Measurements from ENCODE around the gene BMPR2. TPM values are rescaled to one million over a fixed set of nuclear protein-coding genes. Genes with fewer than 3 reads are reported as not detected.
"Not testable (repeated sequence)": the region's sequence is repeated elsewhere in the genome, so short reads cannot be mapped to it uniquely, and the experiment has no call there.

Gene BMPR2
- polyA plus RNA-seq, 1 experiment = 30.9 TPM

- H3K27me3 ChIP-seq (ENCODE audit: control insufficient read depth, insufficient read depth, low read length) = no peaks in the 10 kb centered on the region
- TF ChIP-seq CTCF (IDR thresholded peaks at IDR 0.05; ENCODE audit: insufficient read depth, low read depth, low read length) = no peak
- no peak overlapping the region for H3K4me3 ChIP-seq (ENCODE audit: low read depth, low read length)
- ChIA-PET CTCF (no interaction called here), POLR2A (no interaction called here)
- no peak for DNase-seq (ENCODE audit: low read depth)
- H3K36me3 ChIP-seq (ENCODE audit: control insufficient read depth, insufficient read depth, low read length) = peaks cover 1% of the 10 kb centered on the region; the same call in 1 of the 2 replicates
Observed at GRCh38 chr2:202545931-202546330, 169.8 kb downstream of the BMPR2 start.

- POLR2A ChIA-PET; H3K27me3 ChIP-seq (ENCODE audit: control insufficient read depth, insufficient read depth, low read length); H3K36me3 ChIP-seq (ENCODE audit: control insufficient read depth, insufficient read depth, low read length); DNase-seq (ENCODE audit: low read depth); H3K4me3 ChIP-seq (ENCODE audit: low read depth, low read length): not testable (repeated sequence)
- CTCF ChIA-PET = interaction anchor here (0.6 kb wide), 1 partner anchor 29 kb away, joined by 4 read pairs; no protein-coding TSS in a partner anchor
Observed at GRCh38 chr2:202546499-202547141, 170.5 kb downstream of the BMPR2 start.

GRCh38 chr2:202548240-202548639 is 172.1 kb downstream of the BMPR2 start:
- H3K27me3 ChIP-seq (ENCODE audit: control insufficient read depth, insufficient read depth, low read length) = no peaks in the 10 kb centered on the region
- ChIA-PET POLR2A (no interaction called here), CTCF (interaction anchor here (1.1 kb wide), 1 partner anchor 39 kb away, joined by 3 read pairs; no protein-coding TSS in a partner anchor)
- no peak for TF ChIP-seq CTCF (IDR thresholded peaks at IDR 0.05; ENCODE audit: insufficient read depth, low read depth, low read length)
- peaks cover 2% of the 10 kb centered on the region for H3K36me3 ChIP-seq (ENCODE audit: control insufficient read depth, insufficient read depth, low read length)
- no peak overlapping the region for H3K4me3 ChIP-seq (ENCODE audit: low read depth, low read length)
- DNase-seq (ENCODE audit: low read depth) = no peak

- H3K27me3 ChIP-seq (ENCODE audit: control insufficient read depth, insufficient read depth, low read length); CTCF ChIA-PET; H3K36me3 ChIP-seq (ENCODE audit: control insufficient read depth, insufficient read depth, low read length); DNase-seq (ENCODE audit: low read depth); H3K4me3 ChIP-seq (ENCODE audit: low read depth, low read length): not testable (repeated sequence)
- POLR2A ChIA-PET = interaction anchor here (0.6 kb wide), 1 partner anchor 22 kb away, joined by 3 read pairs; no protein-coding TSS in a partner anchor
Observed at GRCh38 chr2:202551000-202551399, 174.9 kb downstream of the BMPR2 start.

GRCh38 chr2:202555356-202555755 is 179.2 kb downstream of the BMPR2 start:
- Histone ChIP-seq H3K4me3 (ENCODE audit: low read depth, low read length) (no peak overlapping the region), H3K36me3 (ENCODE audit: control insufficient read depth, insufficient read depth, low read length) (peaks cover 8% of the 10 kb centered on the region), H3K27me3 (ENCODE audit: control insufficient read depth, insufficient read depth, low read length) (no peaks in the 10 kb centered on the region)
- no peak for DNase-seq (ENCODE audit: low read depth)
- ChIA-PET POLR2A (interaction anchor here (0.6 kb wide), 1 partner anchor 43 kb away, joined by 3 read pairs; no protein-coding TSS in a partner anchor), CTCF (no interaction called here)
- no peak for TF ChIP-seq CTCF (IDR thresholded peaks at IDR 0.05; ENCODE audit: insufficient read depth, low read depth, low read length)

GRCh38 chr2:202560200-202560599 is 184.1 kb downstream of the BMPR2 start:
- Histone ChIP-seq H3K4me3 (ENCODE audit: low read depth, low read length) (no peak overlapping the region), H3K36me3 (ENCODE audit: control insufficient read depth, insufficient read depth, low read length) (peaks cover 6% of the 10 kb centered on the region), H3K27me3 (ENCODE audit: control insufficient read depth, insufficient read depth, low read length) (no peaks in the 10 kb centered on the region)
- CTCF ChIA-PET = interaction anchor here (0.6 kb wide), 1 partner anchor 619 kb away, joined by 3 read pairs; no protein-coding TSS in a partner anchor
- TF ChIP-seq CTCF (IDR thresholded peaks at IDR 0.05; ENCODE audit: insufficient read depth, low read depth, low read length) = no peak
- POLR2A ChIA-PET = no interaction called here
- DNase-seq (ENCODE audit: low read depth) = no peak

Measured in BJ (cell line).